Hepatocyte (in vitro differentiated cells): Measurements from ENCODE around the gene ANO6. TPM values are rescaled to one million over a fixed set of nuclear protein-coding genes. Genes with fewer than 3 reads are reported as not detected.

Source experiments
- DNase-seq: peaks from one replicate; pipeline ENCODE4 v3.0.0-alpha.2; 2016; ENCODE audit warnings: low spot score
- H2AFZ ChIP-seq: fragments of 200-600 bp; sonication (generic); 2 replicates; pipeline ENCODE4 v1.6.0; 2016; ENCODE audit warnings: antibody characterized with exemption, mild to moderate bottlenecking
- H3K27ac ChIP-seq: fragments of 200-600 bp; sonication (generic); 2 replicates; pipeline ENCODE4 v1.5.1; 2016; ENCODE audit warnings: mild to moderate bottlenecking
- H3K27me3 ChIP-seq: fragments of 200-600 bp; sonication (generic); 2 replicates; pipeline ENCODE4 v1.6.1; 2016
- H3K36me3 ChIP-seq: fragments of 200-600 bp; sonication (generic); replicated peaks from 2 replicates; pipeline ENCODE4 v1.5.1; 2016; ENCODE audit warnings: low read depth; ENCODE audit not compliant: insufficient read depth
- H3K4me1 ChIP-seq: fragments of 200-600 bp; sonication (generic); 2 replicates; pipeline ENCODE4 v1.5.1; 2016; ENCODE audit warnings: mild to moderate bottlenecking, moderate library complexity; ENCODE audit not compliant: insufficient read depth
- H3K4me2 ChIP-seq: fragments of 200-600 bp; sonication (generic); 2 replicates; pipeline ENCODE4 v1.6.0; 2016
- H3K4me3 ChIP-seq: fragments of 200-600 bp; sonication (generic); 2 replicates; pipeline ENCODE4 v1.5.1; 2016; ENCODE audit warnings: mild to moderate bottlenecking
- H3K79me2 ChIP-seq: fragments of 200-600 bp; sonication (generic); 2 replicates; pipeline ENCODE4 v1.6.0; 2017; ENCODE audit warnings: mild to moderate bottlenecking
- H3K9me2 ChIP-seq: fragments of 200-600 bp; sonication (generic); replicated peaks from 2 replicates; pipeline ENCODE4 v1.6.0; 2017; ENCODE audit warnings: mild to moderate bottlenecking; ENCODE audit not compliant: insufficient read depth
- H3K9me3 ChIP-seq: fragments of 200-600 bp; sonication (generic); 2 replicates; pipeline ENCODE4 v1.5.1; 2016; ENCODE audit warnings: low read depth, mild to moderate bottlenecking
- H4K20me1 ChIP-seq: fragments of 200-600 bp; sonication (generic); 2 replicates; pipeline ENCODE4 v1.6.0; 2016; ENCODE audit warnings: mild to moderate bottlenecking; ENCODE audit not compliant: insufficient read depth, poor library complexity, severe bottlenecking
- CTCF ChIP-seq: fragments of 200-600 bp; sonication (generic); IDR thresholded peaks from 2 replicates; pipeline ENCODE4 v1.5.1; 2016; ENCODE audit warnings: antibody characterized with exemption, mild to moderate bottlenecking; ENCODE audit not compliant: poor library complexity
- EZH2 ChIP-seq: fragments of 200-600 bp; sonication (generic); IDR thresholded peaks from 2 replicates; pipeline ENCODE4 v1.6.1; 2016; ENCODE audit warnings: antibody characterized with exemption, mild to moderate bottlenecking, borderline replicate concordance
- EZH2phosphoT487 ChIP-seq: fragments of 200-600 bp; sonication (generic); IDR thresholded peaks from one replicate; pipeline ENCODE4 v1.6.1; 2018; ENCODE audit warnings: antibody characterized with exemption, mild to moderate bottlenecking, low read depth, moderate library complexity; ENCODE audit not compliant: unreplicated experiment, severe bottlenecking
- WGBS: methylation state at CpG from one replicate; pipeline ENCODE4 v1.1.6; 2016; ENCODE audit warnings: low lambda C conversion rate; ENCODE audit errors: missing lambda C conversion rate; 5-methylcytosine and 5-hydroxymethylcytosine counted together
- polyA plus RNA-seq: library from polyadenylated mRNA; unstranded; fragments of >200 nt; fragmentation: Nextera tagmentation; extraction: Ambion mirVana; gene quantifications from 2 replicates; pipeline ENCODE4 v1.2.1, GENCODE V29; 2016
- total RNA-seq: library from RNA; depleted of rRNA; stranded (reverse); fragments of >200 nt; gene quantifications from 2 replicates; pipeline ENCODE4 v1.2.3, GENCODE V29; 2014

The ANO6 gene
- total and polyA plus RNA-seq, 2 experiments from 2014 or later = 50.4 to 82.2 TPM

GRCh38 chr12:45189766-45190403 lies 26.0 kb upstream of the ANO6 start:
- H3K9me2 ChIP-seq = no peaks in the 10 kb centered on the region
- no peak overlapping the region for H3K4me2 ChIP-seq
- H4K20me1 ChIP-seq = no peaks in the 10 kb centered on the region
- DNase-seq = no peak
- H3K27me3 ChIP-seq = no peaks in the 10 kb centered on the region
- peaks cover 6% of the 10 kb centered on the region for H3K4me1 ChIP-seq
- WGBS = 88% methylated on average over 1 of the region's 1 CpG
- no peaks in the 10 kb centered on the region for H3K9me3 ChIP-seq
- H3K4me3 ChIP-seq = no peak overlapping the region
- no peak for TF ChIP-seq EZH2phosphoT487
- TF ChIP-seq CTCF = no peak
- no peak for TF ChIP-seq EZH2
- no peaks in the 10 kb centered on the region for H3K79me2 ChIP-seq
- no peak overlapping the region for H2AFZ ChIP-seq
- no peak overlapping the region for H3K27ac ChIP-seq
- no peaks in the 10 kb centered on the region for H3K36me3 ChIP-seq

GRCh38 chr12:45191239-45191638 lies 24.7 kb upstream of the ANO6 start:
- Histone ChIP-seq H3K4me2 (no peak overlapping the region), H3K9me2 (no peaks in the 10 kb centered on the region), H3K79me2 (no peaks in the 10 kb centered on the region), H4K20me1 (no peaks in the 10 kb centered on the region), H3K27me3 (no peaks in the 10 kb centered on the region), H3K4me3 (no peak overlapping the region), H2AFZ (no peak overlapping the region), H3K4me1 (peaks cover 6% of the 10 kb centered on the region), H3K9me3 (no peaks in the 10 kb centered on the region), H3K36me3 (no peaks in the 10 kb centered on the region), H3K27ac (peak overlapping the region; percentile 62)
- no peak for DNase-seq
- TF ChIP-seq EZH2phosphoT487 (no peak), CTCF (no peak), EZH2 (no peak)
- 78% methylated on average over 1 of the region's 1 CpG for WGBS

GRCh38 chr12:45192707-45193106 lies 23.2 kb upstream of the ANO6 start:
- no peaks in the 10 kb centered on the region for H4K20me1 ChIP-seq
- H3K4me2 ChIP-seq = no peak overlapping the region
- no peak overlapping the region for H3K27ac ChIP-seq
- H3K9me2 ChIP-seq = no peaks in the 10 kb centered on the region
- TF ChIP-seq CTCF = no peak
- TF ChIP-seq EZH2phosphoT487 = no peak
- TF ChIP-seq EZH2 = no peak
- H2AFZ ChIP-seq = no peak overlapping the region
- DNase-seq = no peak
- H3K9me3 ChIP-seq = no peaks in the 10 kb centered on the region
- H3K4me3 ChIP-seq = no peak overlapping the region
- WGBS = 53% methylated on average over 4 of the region's 4 CpGs
- H3K27me3 ChIP-seq = no peaks in the 10 kb centered on the region
- H3K4me1 ChIP-seq = peaks cover 6% of the 10 kb centered on the region
- H3K36me3 ChIP-seq = no peaks in the 10 kb centered on the region
- H3K79me2 ChIP-seq = no peaks in the 10 kb centered on the region
